Transverse colon (tissue), 3 donors: ENCODE measurements around the gene PTK7.

Source experiments
- CTCF ChIP-seq, 5 experiments: fragments of 200-600 bp in 3 of 5; fragments of 450-650 bp in 2 of 5; sonication (generic) in 3 of 5; IDR thresholded peaks; 1 replicate in 2 of 5; 2 replicates in 3 of 5; pipeline ENCODE4 v1.5.1; 2016 to 2017; ENCODE audit warnings: antibody characterized with exemption in 5 of 5, inconsistent platforms in 3 of 5, mild to moderate bottlenecking in 2 of 5, moderate library complexity in 1 of 5
- POLR2A ChIP-seq: fragments of 450-650 bp; IDR thresholded peaks from one replicate; pipeline ENCODE4 v1.6.1; 2016; ENCODE audit warnings: antibody characterized with exemption, mild to moderate bottlenecking, moderate library complexity

GRCh38 chr6:43036712-43037111 lies 39.4 kb upstream of the PTK7 start:
- TF ChIP-seq POLR2A = no peak
- no peak for TF ChIP-seq CTCF (IDR thresholded peaks at IDR 0.05)
